ENCODE results near the gene PTDSS2. TPM values are rescaled to one million over a fixed set of nuclear protein-coding genes. Genes with fewer than 3 reads are reported as not detected.

PTDSS2 gene
- total and polyA plus RNA-seq, 2 of the 13 experiments (the other 11 are each of a cell fraction or from before 2014, with no cell fraction given) = 21.7 to 26.4 TPM

- ChIA-PET POLR2A (no interaction called here), CTCF (ENCODE audit: low intra/inter-chr PET ratio, low total read pairs) (no interaction called here)
- no peaks in the 10 kb centered on the region for H3K79me2 ChIP-seq (ENCODE audit: insufficient read depth, low read length)
- H4K20me1 ChIP-seq (ENCODE audit: insufficient read depth, low read length) = no peaks in the 10 kb centered on the region; the same call in 1 of the 2 replicates
- peaks cover 16% of the 10 kb centered on the region for H3K4me1 ChIP-seq (ENCODE audit: insufficient read depth, low read length)
- BruUV-seq (replicated peaks) = no TSS peak
- H3K9ac ChIP-seq (ENCODE audit: insufficient read depth, low read depth, low read length) = no peak overlapping the region
- H3K9me3 ChIP-seq (ENCODE audit: low read length) = no peaks in the 10 kb centered on the region
- 0 out of 5 replicates have a peak, but pooled peaks cover 0 to 1% of the 10 kb centered on the region in 2 experiments for H3K27me3 ChIP-seq (ENCODE audit: control insufficient read depth in 1 of 2, insufficient read depth in 2 of 2, low read length in 2 of 2)
- DNase-seq (ENCODE audit: low spot score) (no peak), FAIRE-seq (no peak), ATAC-seq (peak; percentile 17)
- TF ChIP-seq CREB1 (IDR thresholded peaks at IDR 0.05) (peak; percentile 90), CREB1 (CRISPR knock-in tag; IDR thresholded peaks at IDR 0.05) (no peak), ZNF280B (CRISPR knock-in tag; IDR thresholded peaks at IDR 0.05; ENCODE audit: borderline replicate concordance) (0 out of 2 replicates have a peak, but pooled peaks have one; percentile 14), KDM2A (CRISPR knock-in tag; IDR thresholded peaks at IDR 0.05; ENCODE audit: borderline replicate concordance, low read depth) (peak; percentile 15; the same call in 1 of the 2 replicates), ATF7 (IDR thresholded peaks at IDR 0.05) (peak; percentile 85), ATF7 (CRISPR knock-in tag; IDR thresholded peaks at IDR 0.05) (no peak), POLR2G (IDR thresholded peaks at IDR 0.05; ENCODE audit: low read depth, low read length) (0 out of 2 replicates have a peak, but pooled peaks have one; percentile 11), ZBTB34 (CRISPR knock-in tag; IDR thresholded peaks at IDR 0.05) (no peak), ADNP (CRISPR knock-in tag; IDR thresholded peaks at IDR 0.05) (no peak), MNT (IDR thresholded peaks at IDR 0.05) (peak; percentile 87)
- peaks cover 10 to 19% of the 10 kb centered on the region in 2 experiments; a peak in 4 of 5 replicates for H3K36me3 ChIP-seq (replicated peaks in 1 of 2; ENCODE audit: control insufficient read depth in 1 of 2, insufficient read depth in 2 of 2, low read length in 2 of 2)
- no peak overlapping the region for H3K4me2 ChIP-seq (ENCODE audit: low read depth, low read length)
- intact Hi-C loops (cut with micrococcal nuclease; ENCODE audit: unreplicated experiment) = no loop called here
- no peak overlapping the region for H2AFZ ChIP-seq (ENCODE audit: low read length)
- no peak overlapping the region for H3K4me3 ChIP-seq (replicated peaks in 1 of 3; ENCODE audit: insufficient read depth in 1 of 3, low read depth in 2 of 3, low read length in 3 of 3)
- H3K27ac ChIP-seq (ENCODE audit: extremely low read length, insufficient read depth, low read length) = no peak overlapping the region
- WGBS (ENCODE audit: low lambda C conversion rate) = 64% methylated on average over 5 of the region's 29 CpGs
- in situ Hi-C loops (cut with HindIII; ENCODE audit: extremely low pct_ligation_motif_present, low pct_unique_long_range_greater_than_20kb) = no loop called here
These were observed 79.0 kb downstream of the PTDSS2 start for GRCh38 chr11:528815-529727.
